HepG2 (cell line): ENCODE results near the gene SAE1. TPM values are rescaled to one million over a fixed set of nuclear protein-coding genes. Genes with fewer than 3 reads are reported as not detected.

Experiments used
- GABPB1 ChIP-seq: IDR thresholded peaks from 2 replicates; pipeline ENCODE4 v1.6.1; 2016; ENCODE audit warnings: mild to moderate bottlenecking, missing genetic modification reagents, moderate library complexity, missing compliant biosample characterization
- NBN ChIP-seq: fragments of 450-650 bp; conservative IDR thresholded peaks from 2 replicates; pipeline ENCODE4 v1.6.1; 2017
- U2AF1 ChIP-seq: fragments of 200-400 bp; formaldehyde crosslinking; optimal IDR thresholded peaks from 2 replicates; pipeline ENCODE3; 2017; ENCODE audit warnings: mild to moderate bottlenecking, low read depth, low read length
- ZFP90 ChIP-seq: sonication (generic); formaldehyde crosslinking; IDR thresholded peaks from 2 replicates; pipeline ENCODE4 v1.8.0; 2022; ENCODE audit warnings: missing genetic modification reagents, mild to moderate bottlenecking, inconsistent platforms, borderline replicate concordance
- ZNF136 ChIP-seq: sonication (generic); formaldehyde crosslinking; IDR thresholded peaks from 2 replicates; pipeline ENCODE4 v1.8.1; 2022; ENCODE audit warnings: low read depth, mild to moderate bottlenecking, moderate library complexity, missing genetic modification reagents
- ZNF180 ChIP-seq: sonication (generic); formaldehyde crosslinking; IDR thresholded peaks from 2 replicates; pipeline ENCODE4 v1.4.0; 2020; ENCODE audit warnings: low read depth, missing genetic modification reagents, borderline replicate concordance
- ZNF224 ChIP-seq: sonication (generic); formaldehyde crosslinking; IDR thresholded peaks from 2 replicates; pipeline ENCODE4 v1.5.0; 2020; ENCODE audit warnings: mild to moderate bottlenecking, missing genetic modification reagents
- ZNF333 ChIP-seq: sonication (generic); formaldehyde crosslinking; IDR thresholded peaks from 2 replicates; pipeline ENCODE4 v1.4.0; 2020; ENCODE audit warnings: mild to moderate bottlenecking, missing genetic modification reagents, borderline replicate concordance
- ZNF543 ChIP-seq: sonication (generic); formaldehyde crosslinking; IDR thresholded peaks from 2 replicates; pipeline ENCODE4 v1.4.0; 2020; ENCODE audit warnings: mild to moderate bottlenecking, missing genetic modification reagents
- polyA plus RNA-seq, 8 experiments: library from polyadenylated mRNA; depleted of rRNA in 3 of 8; stranded (reverse) in 7 of 8; unstranded in 1 of 8; fragments of >200 nt; fragmentation: Illumina TruSeq in 4 of 8; extraction: Trizol in 4 of 8; gene quantifications; 2 replicates each; pipeline versions ENCODE4 v1.2.1 to v1.2.3, GENCODE V29; 2011 to 2016; ENCODE audit warnings: low read depth in 4 of 8, missing spikeins in 1 of 8, mixed read lengths in 1 of 8; ENCODE audit not compliant: insufficient read depth in 1 of 8
- total RNA-seq, 5 experiments: library from RNA; depleted of rRNA; stranded (reverse); fragments of >200 nt; fragmentation: Illumina TruSeq; extraction: Trizol; gene quantifications; 2 replicates each; pipeline ENCODE4 v1.2.3, GENCODE V29; 2016; ENCODE audit warnings: low read depth in 1 of 5
- TF ChIP-seq, protein P1 (sequence below): sonication (generic); formaldehyde crosslinking; conservative IDR thresholded peaks from 2 replicates; pipeline ENCODE4 v1.4.0; 2020; ENCODE audit warnings: mild to moderate bottlenecking, missing genetic modification reagents, moderate library complexity
- TF ChIP-seq, protein P2 (sequence below): sonication (generic); formaldehyde crosslinking; IDR thresholded peaks from 2 replicates; pipeline ENCODE4 v1.4.0; 2020; ENCODE audit warnings: low read depth, mild to moderate bottlenecking, missing genetic modification reagents
- TF ChIP-seq, protein P3 (sequence below): sonication (generic); formaldehyde crosslinking; IDR thresholded peaks from 2 replicates; pipeline ENCODE4 v1.8.1; 2022; ENCODE audit warnings: low read depth, mild to moderate bottlenecking, missing genetic modification reagents
- TF ChIP-seq, protein P4 (sequence below): sonication (generic); formaldehyde crosslinking; IDR thresholded peaks from 2 replicates; pipeline ENCODE4 v1.4.0; 2020; ENCODE audit warnings: missing genetic modification reagents, borderline replicate concordance
- TF ChIP-seq, protein P5 (sequence below): sonication (generic); formaldehyde crosslinking; conservative IDR thresholded peaks from 2 replicates; pipeline ENCODE4 v1.8.1; 2023; ENCODE audit warnings: missing genetic modification reagents
- TF ChIP-seq, protein P6 (sequence below): sonication (generic); formaldehyde crosslinking; IDR thresholded peaks from 2 replicates; pipeline ENCODE4 v1.4.0; 2020; ENCODE audit warnings: missing genetic modification reagents, borderline replicate concordance

The SAE1 gene
- total and polyA plus RNA-seq, 2 of the 13 experiments (the other 11 are each of a cell fraction or from before 2014, with no cell fraction given), result 87.6 to 197 TPM

DNA sequence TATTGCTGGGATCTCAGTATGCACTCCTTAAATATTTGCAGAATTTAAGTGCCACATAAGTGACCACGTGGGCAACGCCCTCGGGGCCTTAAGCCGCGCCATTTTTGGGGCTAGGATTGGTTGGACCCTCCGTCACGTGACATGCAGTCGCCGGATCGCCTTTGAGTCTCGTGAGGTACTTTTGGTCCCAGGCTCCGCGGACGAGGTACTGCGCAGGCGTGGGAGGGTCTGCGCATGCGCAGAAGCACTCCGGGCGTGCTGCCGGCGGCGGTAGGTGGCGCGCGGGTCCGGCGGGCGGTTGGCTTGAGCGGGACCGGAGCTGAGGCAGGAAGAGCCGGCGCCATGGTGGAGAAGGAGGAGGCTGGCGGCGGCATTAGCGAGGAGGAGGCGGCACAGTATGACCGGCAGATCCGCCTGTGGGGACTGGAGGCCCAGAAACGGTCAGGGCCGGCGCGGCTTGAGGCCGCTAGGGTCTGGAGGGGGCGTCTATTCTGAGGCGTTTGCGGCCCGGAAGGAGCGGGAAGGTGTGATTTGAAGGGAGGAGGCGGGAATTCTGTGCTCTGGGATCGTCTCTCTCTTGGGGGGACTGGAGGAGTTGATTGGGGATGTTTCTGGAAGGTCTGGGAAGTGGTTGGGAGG, at the start of gene SAE1 (continued):
- TF ChIP-seq, protein P1, sequence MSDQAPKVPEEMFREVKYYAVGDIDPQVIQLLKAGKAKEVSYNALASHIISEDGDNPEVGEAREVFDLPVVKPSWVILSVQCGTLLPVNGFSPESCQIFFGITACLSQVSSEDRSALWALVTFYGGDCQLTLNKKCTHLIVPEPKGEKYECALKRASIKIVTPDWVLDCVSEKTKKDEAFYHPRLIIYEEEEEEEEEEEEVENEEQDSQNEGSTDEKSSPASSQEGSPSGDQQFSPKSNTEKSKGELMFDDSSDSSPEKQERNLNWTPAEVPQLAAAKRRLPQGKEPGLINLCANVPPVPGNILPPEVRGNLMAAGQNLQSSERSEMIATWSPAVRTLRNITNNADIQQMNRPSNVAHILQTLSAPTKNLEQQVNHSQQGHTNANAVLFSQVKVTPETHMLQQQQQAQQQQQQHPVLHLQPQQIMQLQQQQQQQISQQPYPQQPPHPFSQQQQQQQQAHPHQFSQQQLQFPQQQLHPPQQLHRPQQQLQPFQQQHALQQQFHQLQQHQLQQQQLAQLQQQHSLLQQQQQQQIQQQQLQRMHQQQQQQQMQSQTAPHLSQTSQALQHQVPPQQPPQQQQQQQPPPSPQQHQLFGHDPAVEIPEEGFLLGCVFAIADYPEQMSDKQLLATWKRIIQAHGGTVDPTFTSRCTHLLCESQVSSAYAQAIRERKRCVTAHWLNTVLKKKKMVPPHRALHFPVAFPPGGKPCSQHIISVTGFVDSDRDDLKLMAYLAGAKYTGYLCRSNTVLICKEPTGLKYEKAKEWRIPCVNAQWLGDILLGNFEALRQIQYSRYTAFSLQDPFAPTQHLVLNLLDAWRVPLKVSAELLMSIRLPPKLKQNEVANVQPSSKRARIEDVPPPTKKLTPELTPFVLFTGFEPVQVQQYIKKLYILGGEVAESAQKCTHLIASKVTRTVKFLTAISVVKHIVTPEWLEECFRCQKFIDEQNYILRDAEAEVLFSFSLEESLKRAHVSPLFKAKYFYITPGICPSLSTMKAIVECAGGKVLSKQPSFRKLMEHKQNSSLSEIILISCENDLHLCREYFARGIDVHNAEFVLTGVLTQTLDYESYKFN (CRISPR knock-in tag), result peak; percentile 52; the same call in 1 of the 2 replicates
- TF ChIP-seq, protein P2, sequence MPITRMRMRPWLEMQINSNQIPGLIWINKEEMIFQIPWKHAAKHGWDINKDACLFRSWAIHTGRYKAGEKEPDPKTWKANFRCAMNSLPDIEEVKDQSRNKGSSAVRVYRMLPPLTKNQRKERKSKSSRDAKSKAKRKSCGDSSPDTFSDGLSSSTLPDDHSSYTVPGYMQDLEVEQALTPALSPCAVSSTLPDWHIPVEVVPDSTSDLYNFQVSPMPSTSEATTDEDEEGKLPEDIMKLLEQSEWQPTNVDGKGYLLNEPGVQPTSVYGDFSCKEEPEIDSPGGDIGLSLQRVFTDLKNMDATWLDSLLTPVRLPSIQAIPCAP (CRISPR knock-in tag), result no peak
- TF ChIP-seq ZNF136 (peak; percentile 95; the same call in 1 of the 2 replicates), U2AF1 (no peak), ZFP90 (CRISPR knock-in tag) (no peak), NBN (no peak), ZNF180 (CRISPR knock-in tag) (no peak), ZNF543 (no peak; the same call in 1 of the 2 replicates), ZNF333 (CRISPR knock-in tag) (no peak), ZNF224 (CRISPR knock-in tag) (peak; percentile 69; the same call in 1 of the 2 replicates), GABPB1 (CRISPR knock-in tag) (peak; percentile 82)
- TF ChIP-seq, protein P3, sequence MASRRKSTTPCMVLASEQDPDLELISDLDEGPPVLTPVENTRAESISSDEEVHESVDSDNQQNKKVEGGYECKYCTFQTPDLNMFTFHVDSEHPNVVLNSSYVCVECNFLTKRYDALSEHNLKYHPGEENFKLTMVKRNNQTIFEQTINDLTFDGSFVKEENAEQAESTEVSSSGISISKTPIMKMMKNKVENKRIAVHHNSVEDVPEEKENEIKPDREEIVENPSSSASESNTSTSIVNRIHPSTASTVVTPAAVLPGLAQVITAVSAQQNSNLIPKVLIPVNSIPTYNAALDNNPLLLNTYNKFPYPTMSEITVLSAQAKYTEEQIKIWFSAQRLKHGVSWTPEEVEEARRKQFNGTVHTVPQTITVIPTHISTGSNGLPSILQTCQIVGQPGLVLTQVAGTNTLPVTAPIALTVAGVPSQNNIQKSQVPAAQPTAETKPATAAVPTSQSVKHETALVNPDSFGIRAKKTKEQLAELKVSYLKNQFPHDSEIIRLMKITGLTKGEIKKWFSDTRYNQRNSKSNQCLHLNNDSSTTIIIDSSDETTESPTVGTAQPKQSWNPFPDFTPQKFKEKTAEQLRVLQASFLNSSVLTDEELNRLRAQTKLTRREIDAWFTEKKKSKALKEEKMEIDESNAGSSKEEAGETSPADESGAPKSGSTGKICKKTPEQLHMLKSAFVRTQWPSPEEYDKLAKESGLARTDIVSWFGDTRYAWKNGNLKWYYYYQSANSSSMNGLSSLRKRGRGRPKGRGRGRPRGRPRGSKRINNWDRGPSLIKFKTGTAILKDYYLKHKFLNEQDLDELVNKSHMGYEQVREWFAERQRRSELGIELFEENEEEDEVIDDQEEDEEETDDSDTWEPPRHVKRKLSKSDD (CRISPR knock-in tag), result 0 out of 2 replicates have a peak, but pooled peaks have one; percentile 32
- TF ChIP-seq, protein P4, sequence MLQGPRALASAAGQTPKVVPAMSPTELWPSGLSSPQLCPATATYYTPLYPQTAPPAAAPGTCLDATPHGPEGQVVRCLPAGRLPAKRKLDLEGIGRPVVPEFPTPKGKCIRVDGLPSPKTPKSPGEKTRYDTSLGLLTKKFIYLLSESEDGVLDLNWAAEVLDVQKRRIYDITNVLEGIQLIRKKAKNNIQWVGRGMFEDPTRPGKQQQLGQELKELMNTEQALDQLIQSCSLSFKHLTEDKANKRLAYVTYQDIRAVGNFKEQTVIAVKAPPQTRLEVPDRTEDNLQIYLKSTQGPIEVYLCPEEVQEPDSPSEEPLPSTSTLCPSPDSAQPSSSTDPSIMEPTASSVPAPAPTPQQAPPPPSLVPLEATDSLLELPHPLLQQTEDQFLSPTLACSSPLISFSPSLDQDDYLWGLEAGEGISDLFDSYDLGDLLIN (CRISPR knock-in tag), result no peak; the same call in 1 of the 2 replicates
- TF ChIP-seq, protein P5, sequence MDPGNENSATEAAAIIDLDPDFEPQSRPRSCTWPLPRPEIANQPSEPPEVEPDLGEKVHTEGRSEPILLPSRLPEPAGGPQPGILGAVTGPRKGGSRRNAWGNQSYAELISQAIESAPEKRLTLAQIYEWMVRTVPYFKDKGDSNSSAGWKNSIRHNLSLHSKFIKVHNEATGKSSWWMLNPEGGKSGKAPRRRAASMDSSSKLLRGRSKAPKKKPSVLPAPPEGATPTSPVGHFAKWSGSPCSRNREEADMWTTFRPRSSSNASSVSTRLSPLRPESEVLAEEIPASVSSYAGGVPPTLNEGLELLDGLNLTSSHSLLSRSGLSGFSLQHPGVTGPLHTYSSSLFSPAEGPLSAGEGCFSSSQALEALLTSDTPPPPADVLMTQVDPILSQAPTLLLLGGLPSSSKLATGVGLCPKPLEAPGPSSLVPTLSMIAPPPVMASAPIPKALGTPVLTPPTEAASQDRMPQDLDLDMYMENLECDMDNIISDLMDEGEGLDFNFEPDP (CRISPR knock-in tag), result no peak
- TF ChIP-seq, protein P6, sequence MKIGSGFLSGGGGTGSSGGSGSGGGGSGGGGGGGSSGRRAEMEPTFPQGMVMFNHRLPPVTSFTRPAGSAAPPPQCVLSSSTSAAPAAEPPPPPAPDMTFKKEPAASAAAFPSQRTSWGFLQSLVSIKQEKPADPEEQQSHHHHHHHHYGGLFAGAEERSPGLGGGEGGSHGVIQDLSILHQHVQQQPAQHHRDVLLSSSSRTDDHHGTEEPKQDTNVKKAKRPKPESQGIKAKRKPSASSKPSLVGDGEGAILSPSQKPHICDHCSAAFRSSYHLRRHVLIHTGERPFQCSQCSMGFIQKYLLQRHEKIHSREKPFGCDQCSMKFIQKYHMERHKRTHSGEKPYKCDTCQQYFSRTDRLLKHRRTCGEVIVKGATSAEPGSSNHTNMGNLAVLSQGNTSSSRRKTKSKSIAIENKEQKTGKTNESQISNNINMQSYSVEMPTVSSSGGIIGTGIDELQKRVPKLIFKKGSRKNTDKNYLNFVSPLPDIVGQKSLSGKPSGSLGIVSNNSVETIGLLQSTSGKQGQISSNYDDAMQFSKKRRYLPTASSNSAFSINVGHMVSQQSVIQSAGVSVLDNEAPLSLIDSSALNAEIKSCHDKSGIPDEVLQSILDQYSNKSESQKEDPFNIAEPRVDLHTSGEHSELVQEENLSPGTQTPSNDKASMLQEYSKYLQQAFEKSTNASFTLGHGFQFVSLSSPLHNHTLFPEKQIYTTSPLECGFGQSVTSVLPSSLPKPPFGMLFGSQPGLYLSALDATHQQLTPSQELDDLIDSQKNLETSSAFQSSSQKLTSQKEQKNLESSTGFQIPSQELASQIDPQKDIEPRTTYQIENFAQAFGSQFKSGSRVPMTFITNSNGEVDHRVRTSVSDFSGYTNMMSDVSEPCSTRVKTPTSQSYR (CRISPR knock-in tag), result no peak; the same call in 1 of the 2 replicates
